ENCODE measurements around the gene POLD2. TPM values are rescaled to one million over a fixed set of nuclear protein-coding genes. Genes with fewer than 3 reads are reported as not detected.

Gene POLD2
- total and polyA plus RNA-seq, 8 donors: 68.3 to 116 (median 111) TPM

DNA sequence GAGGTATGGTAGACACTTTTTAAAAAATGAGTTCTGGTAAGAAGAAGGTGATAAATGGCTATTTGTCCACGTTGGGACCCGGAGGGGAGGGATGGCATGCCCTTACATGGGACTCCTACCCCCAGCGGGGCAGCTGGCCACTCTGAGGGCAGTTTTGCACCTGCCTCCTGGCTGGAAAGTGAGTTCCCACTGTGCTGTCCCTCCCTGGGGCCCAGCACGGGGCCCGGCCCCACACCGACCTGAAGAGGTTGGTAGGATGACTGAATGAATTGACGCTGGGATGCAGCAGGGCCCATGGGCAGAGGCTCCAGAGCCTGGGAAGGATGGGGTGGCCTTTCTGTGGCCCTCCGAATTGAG, 19.8 kb downstream of the POLD2 start:
- no peak for ATAC-seq

DNA sequence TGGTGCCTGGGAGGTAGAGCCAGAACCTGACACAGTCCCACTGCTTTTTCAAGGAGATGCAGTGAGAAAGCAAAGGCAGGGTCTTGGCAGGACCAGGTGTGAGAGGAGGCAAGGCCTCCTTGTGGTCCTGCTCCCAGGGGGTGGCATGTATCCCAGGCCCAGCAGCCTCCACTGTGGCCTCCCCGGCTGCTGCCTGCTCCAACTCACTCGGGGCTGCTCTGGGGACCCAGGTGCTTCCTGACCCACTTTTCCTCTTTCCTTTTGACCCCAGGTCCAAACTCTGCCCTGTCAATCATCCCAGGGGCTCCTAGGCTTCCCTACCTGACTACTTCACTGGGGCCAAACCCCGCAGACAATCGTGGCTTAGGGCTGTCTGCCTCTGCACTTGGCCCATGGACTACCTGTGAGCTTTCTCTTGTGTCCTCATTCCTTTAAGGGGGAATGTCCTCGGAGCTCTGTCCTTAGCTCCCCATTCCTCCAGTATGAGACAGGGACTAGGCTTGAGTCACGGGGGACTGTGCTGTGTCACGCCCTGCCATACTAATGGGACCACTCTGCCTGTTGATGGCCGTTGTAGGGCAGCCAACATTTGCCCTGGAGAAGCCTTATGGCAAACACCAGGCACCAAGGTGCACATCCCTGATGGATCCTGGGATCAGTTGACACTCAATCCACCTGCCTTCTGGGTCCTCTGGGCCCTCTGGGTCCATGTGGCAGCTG, 20.3 kb downstream of the POLD2 start:
- Histone ChIP-seq H3K4me3 (no peak overlapping the region), H3K27ac (peak overlapping the region; percentile 39 to 40), H3K36me3 (peaks cover 0 to 4% of the 10 kb centered on the region in 2 donors), H3K9me3 (no peaks in the 10 kb centered on the region), H3K4me1 (peaks cover 0 to 7% of the 10 kb centered on the region in 2 donors), H3K27me3 (peaks cover 0 to 40% of the 10 kb centered on the region in 2 donors)
- DNase-seq (peak in 1 of 4 donors; percentile 2), ATAC-seq (no peak)
- intact Hi-C loops (cut with DNase I): no loop called here
- TF ChIP-seq, protein P1, sequence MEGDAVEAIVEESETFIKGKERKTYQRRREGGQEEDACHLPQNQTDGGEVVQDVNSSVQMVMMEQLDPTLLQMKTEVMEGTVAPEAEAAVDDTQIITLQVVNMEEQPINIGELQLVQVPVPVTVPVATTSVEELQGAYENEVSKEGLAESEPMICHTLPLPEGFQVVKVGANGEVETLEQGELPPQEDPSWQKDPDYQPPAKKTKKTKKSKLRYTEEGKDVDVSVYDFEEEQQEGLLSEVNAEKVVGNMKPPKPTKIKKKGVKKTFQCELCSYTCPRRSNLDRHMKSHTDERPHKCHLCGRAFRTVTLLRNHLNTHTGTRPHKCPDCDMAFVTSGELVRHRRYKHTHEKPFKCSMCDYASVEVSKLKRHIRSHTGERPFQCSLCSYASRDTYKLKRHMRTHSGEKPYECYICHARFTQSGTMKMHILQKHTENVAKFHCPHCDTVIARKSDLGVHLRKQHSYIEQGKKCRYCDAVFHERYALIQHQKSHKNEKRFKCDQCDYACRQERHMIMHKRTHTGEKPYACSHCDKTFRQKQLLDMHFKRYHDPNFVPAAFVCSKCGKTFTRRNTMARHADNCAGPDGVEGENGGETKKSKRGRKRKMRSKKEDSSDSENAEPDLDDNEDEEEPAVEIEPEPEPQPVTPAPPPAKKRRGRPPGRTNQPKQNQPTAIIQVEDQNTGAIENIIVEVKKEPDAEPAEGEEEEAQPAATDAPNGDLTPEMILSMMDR (IDR thresholded peaks at IDR 0.05): no peak

More for the DNA sequence above, 19.8 kb downstream of the POLD2 start:
- Histone ChIP-seq H3K27me3 (peaks cover 0 to 40% of the 10 kb centered on the region in 2 donors), H3K36me3 (peaks cover 0 to 9% of the 10 kb centered on the region in 2 donors), H3K4me1 (peaks cover 0 to 7% of the 10 kb centered on the region in 2 donors), H3K4me3 (peak overlapping the region in 1 of 2 donors; percentile 44), H3K27ac (peak overlapping the region; percentile 39 to 40), H3K9me3 (no peaks in the 10 kb centered on the region)
- DNase-seq: peak in 1 of 4 donors; percentile 56
- TF ChIP-seq, protein P1 (IDR thresholded peaks at IDR 0.05): no peak
- intact Hi-C loops (cut with DNase I): no loop called here

DNA sequence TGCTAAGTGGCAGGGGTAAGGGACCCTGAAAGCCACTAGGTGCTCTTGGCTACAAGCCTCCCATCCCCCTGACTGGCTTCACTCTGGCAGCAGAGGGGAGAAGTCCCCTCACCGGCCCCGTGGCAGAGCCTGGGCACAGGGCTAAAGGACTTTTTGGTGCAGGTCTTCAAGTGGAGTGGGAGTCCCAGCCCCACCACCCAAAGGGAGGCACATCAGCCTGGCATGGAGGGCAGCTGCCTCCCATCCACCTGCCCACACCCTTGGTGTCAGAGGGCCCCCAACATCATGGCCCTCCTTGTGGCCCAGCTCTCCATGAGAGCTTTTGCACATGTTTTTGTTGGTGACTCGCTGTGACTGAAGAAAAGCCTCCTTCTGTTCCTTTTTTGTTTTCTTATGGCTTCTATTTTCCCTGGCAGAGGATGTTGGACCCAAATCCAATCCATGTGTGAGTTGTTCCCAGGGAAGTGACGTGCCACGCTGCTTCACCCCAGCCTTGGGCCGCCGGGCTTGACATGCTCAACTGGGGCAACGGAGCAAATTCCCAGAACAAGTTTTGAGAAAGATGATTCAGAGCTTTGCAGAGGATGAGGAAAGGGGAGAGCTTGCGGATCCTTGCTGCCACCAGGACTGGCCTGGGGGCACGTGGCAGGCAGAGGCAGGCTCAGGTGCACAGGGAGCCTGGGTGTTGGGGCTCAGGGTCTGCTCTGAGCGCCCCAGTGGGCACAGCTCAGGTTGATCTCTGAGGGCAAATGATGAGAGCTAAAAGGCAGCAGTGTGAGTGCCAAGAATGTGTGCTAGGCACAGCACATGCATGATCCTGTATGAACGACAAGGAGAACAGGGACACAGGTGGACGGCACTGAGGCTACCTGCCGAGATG, 21.1 kb downstream of the POLD2 start:
- Histone ChIP-seq H3K9me3 (no peaks in the 10 kb centered on the region), H3K4me1 (peaks cover 0 to 7% of the 10 kb centered on the region in 2 donors), H3K4me3 (no peak overlapping the region), H3K27me3 (peaks cover 0 to 40% of the 10 kb centered on the region in 2 donors), H3K36me3 (no peaks in the 10 kb centered on the region), H3K27ac (peak overlapping the region; percentile 33 to 40)
- intact Hi-C loops (cut with DNase I): no loop called here
- ATAC-seq (no peak), DNase-seq (peak in 1 of 4 donors; percentile 58)
- TF ChIP-seq, protein P1 (IDR thresholded peaks at IDR 0.05): no peak

DNA sequence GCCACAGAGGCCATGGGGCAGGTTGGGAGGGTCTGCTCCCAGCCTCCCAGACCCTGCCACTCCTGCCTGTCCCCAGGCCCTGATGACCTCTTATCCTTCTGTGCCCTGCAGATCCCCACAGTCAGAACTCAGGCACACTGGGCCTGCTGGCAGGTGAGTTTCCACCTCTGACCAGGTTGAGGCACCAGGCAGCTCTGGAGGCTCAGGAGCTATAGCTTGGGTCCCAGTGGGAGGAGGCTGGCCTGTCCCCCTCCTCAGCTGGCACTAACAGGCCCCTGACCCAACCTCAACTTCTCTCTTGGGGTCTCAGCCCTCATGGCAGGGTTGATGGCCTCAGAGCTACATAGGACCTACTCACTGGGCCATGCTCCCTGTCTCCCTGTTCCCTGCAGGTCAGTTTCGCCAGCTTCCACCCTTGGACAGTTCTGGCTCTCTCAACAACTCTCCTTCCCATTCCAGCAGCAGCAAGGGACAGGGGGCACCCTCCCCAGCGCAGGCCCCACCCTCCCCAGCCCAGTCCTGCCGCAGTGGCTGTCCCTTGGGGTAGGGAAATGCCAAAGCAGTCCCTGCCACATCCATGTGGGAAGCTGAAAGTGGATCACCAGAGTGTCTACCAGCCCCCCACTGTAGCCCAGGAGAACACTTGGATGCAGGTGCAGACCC, 21.9 kb downstream of the POLD2 start:
- H3K27ac ChIP-seq: peak overlapping the region; percentile 40 to 84
- TF ChIP-seq, protein P1 (IDR thresholded peaks at IDR 0.05): no peak
- H3K4me1 ChIP-seq: peaks cover 0 to 7% of the 10 kb centered on the region in 2 donors

More for the DNA sequence above, 21.9 kb downstream of the POLD2 start:
- DNase-seq (peak in 1 of 4 donors; percentile 57), ATAC-seq (no peak)
- H3K4me3 ChIP-seq: no peak overlapping the region
- no peaks in the 10 kb centered on the region for H3K36me3 ChIP-seq
- peaks cover 0 to 40% of the 10 kb centered on the region in 2 donors for H3K27me3 ChIP-seq
- intact Hi-C loops (cut with DNase I): no loop called here
- H3K9me3 ChIP-seq: no peaks in the 10 kb centered on the region

All from left lung (tissue), 10 donors.